ENCODE measurements around the gene CPTP. TPM values are rescaled to one million over a fixed set of nuclear protein-coding genes. Genes with fewer than 3 reads are reported as not detected.
A peak's percentile ranks its signal among the peaks of the same experiment; 100 is the strongest.

Gene CPTP
- total RNA-seq, 4 donors from 2014 or later: 12.0 to 24.9 (median 18.8) TPM

- Histone ChIP-seq H3K36me3 (peaks cover 0 to 48% (median 7%) of the 10 kb centered on the region in 3 donors), H3K4me3 (no peak overlapping the region), H3K27ac (peak overlapping the region in 3 of 4 donors; percentile 46 to 70 (median 66)), H3K27me3 (no peaks in the 10 kb centered on the region), H3K4me1 (peaks cover 0 to 61% (median 29%) of the 10 kb centered on the region in 4 donors), H3K9me3 (no peaks in the 10 kb centered on the region)
- no peak for DNase-seq (ENCODE audit: low spot score in 2 of 2)
- peak in 1 of 2 donors; percentile 36 for TF ChIP-seq EP300 (IDR thresholded peaks at IDR 0.05)
- no peak for TF ChIP-seq CTCF (IDR thresholded peaks at IDR 0.05)
- 43 to 44% methylated on average over 9 to 10 of the region's 15 CpGs for WGBS, 2 donors
Observed at GRCh38 chr1:1330366-1331067, 5.9 kb downstream of the CPTP start.

DNA sequence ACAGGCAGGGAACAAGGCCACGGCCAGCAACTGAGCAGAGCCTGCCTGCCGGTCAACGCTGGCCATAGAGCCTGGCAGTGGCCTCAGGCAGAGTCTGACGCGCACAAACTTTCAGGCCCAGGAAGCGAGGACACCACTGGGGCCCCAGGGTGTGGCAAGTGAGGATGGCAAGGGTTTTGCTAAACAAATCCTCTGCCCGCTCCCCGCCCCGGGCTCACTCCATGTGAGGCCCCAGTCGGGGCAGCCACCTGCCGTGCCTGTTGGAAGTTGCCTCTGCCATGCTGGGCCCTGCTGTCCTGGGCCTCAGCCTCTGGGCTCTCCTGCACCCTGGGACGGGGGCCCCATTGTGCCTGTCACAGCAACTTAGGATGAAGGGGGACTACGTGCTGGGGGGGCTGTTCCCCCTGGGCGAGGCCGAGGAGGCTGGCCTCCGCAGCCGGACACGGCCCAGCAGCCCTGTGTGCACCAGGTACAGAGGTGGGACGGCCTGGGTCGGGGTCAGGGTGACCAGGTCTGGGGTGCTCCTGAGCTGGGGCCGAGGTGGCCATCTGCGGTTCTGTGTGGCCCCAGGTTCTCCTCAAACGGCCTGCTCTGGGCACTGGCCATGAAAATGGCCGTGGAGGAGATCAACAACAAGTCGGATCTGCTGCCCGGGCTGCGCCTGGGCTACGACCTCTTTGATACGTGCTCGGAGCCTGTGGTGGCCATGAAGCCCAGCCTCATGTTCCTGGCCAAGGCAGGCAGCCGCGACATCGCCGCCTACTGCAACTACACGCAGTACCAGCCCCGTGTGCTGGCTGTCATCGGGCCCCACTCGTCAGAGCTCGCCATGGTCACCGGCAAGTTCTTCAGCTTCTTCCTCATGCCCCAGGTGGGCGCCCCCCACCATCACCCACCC, 6.7 kb downstream of the CPTP start, which contains the start of gene TAS1R3:
Gene TAS1R3, plus strand, starts transcription at position 213 of the 898 bp plus-strand sequence. Its CDS starts 66 bp downstream, at position 279.
- H3K27me3 ChIP-seq: no peaks in the 10 kb centered on the region
- TF ChIP-seq POLR2A (IDR thresholded peaks at IDR 0.05) (no peak), CTCF (IDR thresholded peaks at IDR 0.05) (no peak), EP300 (IDR thresholded peaks at IDR 0.05) (no peak)
- H3K4me1 ChIP-seq: peaks cover 0 to 53% (median 22%) of the 10 kb centered on the region in 4 donors
- H3K36me3 ChIP-seq: peaks cover 0 to 56% (median 7%) of the 10 kb centered on the region in 3 donors
- DNase-seq (ENCODE audit: low spot score in 2 of 2): no peak
- WGBS, 2 donors: 55% methylated on average over 30 to 31 of the region's 41 CpGs
- H3K4me3 ChIP-seq: no peak within 1 kb of the TSS
- H3K9me3 ChIP-seq: no peaks in the 10 kb centered on the region
- peak within 1 kb of the TSS in 3 of 4 donors; percentile 46 to 70 (median 66) for H3K27ac ChIP-seq

GRCh38 chr1:1332031-1332755, 7.6 kb downstream of the CPTP start:
- no peak for DNase-seq (ENCODE audit: low spot score in 2 of 2)
- WGBS, 2 donors: 80 to 81% methylated on average over 38 to 42 of the region's 57 CpGs
- Histone ChIP-seq H3K9me3 (no peaks in the 10 kb centered on the region), H3K27me3 (no peaks in the 10 kb centered on the region), H3K36me3 (peaks cover 0 to 56% (median 4%) of the 10 kb centered on the region in 3 donors), H3K27ac (peak overlapping the region in 1 of 4 donors; percentile 66), H3K4me1 (peaks cover 0 to 47% (median 22%) of the 10 kb centered on the region in 4 donors), H3K4me3 (no peak overlapping the region)
- TF ChIP-seq CTCF (IDR thresholded peaks at IDR 0.05): no peak
- no peak for TF ChIP-seq EP300 (IDR thresholded peaks at IDR 0.05)
- TF ChIP-seq POLR2A (IDR thresholded peaks at IDR 0.05): no peak

DNA sequence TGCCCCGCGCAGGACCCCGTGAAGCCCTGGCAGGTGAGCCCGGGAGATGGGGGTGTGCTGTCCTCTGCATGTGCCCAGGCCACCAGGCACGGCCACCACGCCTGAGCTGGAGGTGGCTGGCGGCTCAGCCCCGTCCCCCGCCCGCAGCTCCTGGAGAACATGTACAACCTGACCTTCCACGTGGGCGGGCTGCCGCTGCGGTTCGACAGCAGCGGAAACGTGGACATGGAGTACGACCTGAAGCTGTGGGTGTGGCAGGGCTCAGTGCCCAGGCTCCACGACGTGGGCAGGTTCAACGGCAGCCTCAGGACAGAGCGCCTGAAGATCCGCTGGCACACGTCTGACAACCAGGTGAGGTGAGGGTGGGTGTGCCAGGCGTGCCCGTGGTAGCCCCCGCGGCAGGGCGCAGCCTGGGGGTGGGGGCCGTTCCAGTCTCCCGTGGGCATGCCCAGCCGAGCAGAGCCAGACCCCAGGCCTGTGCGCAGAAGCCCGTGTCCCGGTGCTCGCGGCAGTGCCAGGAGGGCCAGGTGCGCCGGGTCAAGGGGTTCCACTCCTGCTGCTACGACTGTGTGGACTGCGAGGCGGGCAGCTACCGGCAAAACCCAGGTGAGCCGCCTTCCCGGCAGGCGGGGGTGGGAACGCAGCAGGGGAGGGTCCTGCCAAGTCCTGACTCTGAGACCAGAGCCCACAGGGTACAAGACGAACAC, 8.3 kb downstream of the CPTP start:
- WGBS, 2 donors: 73 to 74% methylated on average over 13 to 48 of the region's 48 CpGs
- TF ChIP-seq CTCF (IDR thresholded peaks at IDR 0.05) (no peak), POLR2A (IDR thresholded peaks at IDR 0.05) (no peak), EP300 (IDR thresholded peaks at IDR 0.05) (no peak)
- no peaks in the 10 kb centered on the region for H3K27me3 ChIP-seq
- H3K9me3 ChIP-seq: no peaks in the 10 kb centered on the region
- no peak overlapping the region for H3K27ac ChIP-seq
- H3K4me1 ChIP-seq: peaks cover 0 to 47% (median 22%) of the 10 kb centered on the region in 4 donors
- peaks cover 0 to 56% (median 3%) of the 10 kb centered on the region in 3 donors for H3K36me3 ChIP-seq
- H3K4me3 ChIP-seq: no peak overlapping the region
- no peak for DNase-seq (ENCODE audit: low spot score in 2 of 2)

Data from tibial nerve (tissue), 4 donors.